Esophagus muscularis mucosa (tissue), 4 donors: ENCODE results near the gene ERI2. TPM values are rescaled to one million over a fixed set of nuclear protein-coding genes. Genes with fewer than 3 reads are reported as not detected.

Source experiments
- DNase-seq: peaks from one replicate; pipeline ENCODE4 v3.0.0-alpha.2; 2017; ENCODE audit errors: extremely low spot score
- H3K27ac ChIP-seq, 4 donors: fragments of 200-600 bp; sonication (generic); replicated peaks in 1 of 4; 1 replicate in 3 of 4; 2 replicates in 1 of 4; pipeline ENCODE4 v1.5.1; 2016 to 2019; ENCODE audit warnings: mild to moderate bottlenecking in 1 of 4
- H3K27me3 ChIP-seq, 4 donors: fragments of 200-600 bp; sonication (generic); one replicate each; pipeline versions ENCODE4 v1.5.1 to v1.6.0; 2016 to 2019
- H3K36me3 ChIP-seq, 4 donors: fragments of 200-600 bp; sonication (generic); one replicate each; pipeline ENCODE4 v1.5.1; 2016 to 2019
- H3K4me1 ChIP-seq, 4 donors: fragments of 200-600 bp; sonication (generic); one replicate each; pipeline ENCODE4 v1.5.1; 2016 to 2019
- H3K4me3 ChIP-seq, 4 donors: fragments of 200-600 bp; sonication (generic); 1 replicate in 2 of 4; 2 replicates in 2 of 4; pipeline ENCODE4 v1.5.1; 2016 to 2019; ENCODE audit warnings: mild to moderate bottlenecking in 4 of 4, moderate library complexity in 1 of 4
- H3K9me3 ChIP-seq, 4 donors: fragments of 200-600 bp; sonication (generic); 1 replicate in 3 of 4; 2 replicates in 1 of 4; pipeline ENCODE4 v1.5.1; 2016 to 2019
- EP300 ChIP-seq: sonication (generic); formaldehyde crosslinking; IDR thresholded peaks from one replicate; pipeline ENCODE4 v1.6.1; 2017; ENCODE audit warnings: antibody characterized with exemption
- POLR2A ChIP-seq: fragments of 450-650 bp; IDR thresholded peaks from one replicate; pipeline ENCODE4 v1.6.1; 2017; ENCODE audit warnings: antibody characterized with exemption, moderate library complexity, mild to moderate bottlenecking, low read depth
- POLR2AphosphoS5 ChIP-seq, 2 donors: sonication (generic); formaldehyde crosslinking; IDR thresholded peaks; one replicate each; pipeline ENCODE4 v1.6.1; 2017; ENCODE audit warnings: antibody characterized with exemption in 2 of 2
- WGBS: methylation state at CpG from one replicate; pipeline ENCODE4 v1.1.5; 2018; 5-methylcytosine and 5-hydroxymethylcytosine counted together
- intact Hi-C: fragments of 100-400 bp; cut with DNase I; formaldehyde crosslinking; loops from one replicate; pipeline ENCODE4 v1.15.1; 2023
- total RNA-seq, 4 donors: library from RNA; depleted of rRNA; stranded (reverse); fragments of >200 nt; gene quantifications; one replicate each; pipeline versions ENCODE4 v1.1.0 to v1.2.1, GENCODE V29; 2016
- TF ChIP-seq, protein P1 (sequence below), 3 experiments: fragments of 200-600 bp in 2 of 3; fragments of 450-650 bp in 1 of 3; sonication (generic) in 2 of 3; IDR thresholded peaks; one replicate each; pipeline ENCODE4 v1.5.1; 2017 to 2019; ENCODE audit warnings: antibody characterized with exemption in 3 of 3, mild to moderate bottlenecking in 2 of 3, moderate library complexity in 1 of 3

Gene ERI2
- total RNA-seq, 4 donors from 2014 or later = 8.3 to 21.2 (median 13.6) TPM

DNA sequence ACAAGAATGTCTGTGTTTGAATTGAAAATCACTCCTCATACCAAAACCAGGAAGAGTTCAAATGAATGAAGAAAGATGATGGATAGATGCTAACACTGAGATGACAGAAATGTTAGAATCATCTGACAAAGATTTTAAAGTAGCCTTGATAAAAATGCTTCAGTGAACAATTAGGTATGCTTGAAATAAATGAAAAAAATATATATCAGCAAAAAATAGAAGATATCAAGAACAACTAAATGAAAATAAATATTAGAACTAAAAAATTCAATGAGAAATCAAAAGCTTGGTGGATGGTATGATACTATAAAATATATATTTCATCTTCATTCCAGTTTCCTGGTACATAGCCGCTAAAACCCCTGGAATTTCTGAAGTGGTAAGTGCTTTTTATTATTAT is 51.0 kb downstream of the ERI2 start:
- Histone ChIP-seq H3K27me3 (no peaks in the 10 kb centered on the region), H3K36me3 (no peaks in the 10 kb centered on the region), H3K9me3 (no peaks in the 10 kb centered on the region), H3K27ac (no peak overlapping the region), H3K4me1 (no peaks in the 10 kb centered on the region), H3K4me3 (no peak overlapping the region)
- DNase-seq = no peak
- intact Hi-C loops = no loop called here
- TF ChIP-seq, protein P1, sequence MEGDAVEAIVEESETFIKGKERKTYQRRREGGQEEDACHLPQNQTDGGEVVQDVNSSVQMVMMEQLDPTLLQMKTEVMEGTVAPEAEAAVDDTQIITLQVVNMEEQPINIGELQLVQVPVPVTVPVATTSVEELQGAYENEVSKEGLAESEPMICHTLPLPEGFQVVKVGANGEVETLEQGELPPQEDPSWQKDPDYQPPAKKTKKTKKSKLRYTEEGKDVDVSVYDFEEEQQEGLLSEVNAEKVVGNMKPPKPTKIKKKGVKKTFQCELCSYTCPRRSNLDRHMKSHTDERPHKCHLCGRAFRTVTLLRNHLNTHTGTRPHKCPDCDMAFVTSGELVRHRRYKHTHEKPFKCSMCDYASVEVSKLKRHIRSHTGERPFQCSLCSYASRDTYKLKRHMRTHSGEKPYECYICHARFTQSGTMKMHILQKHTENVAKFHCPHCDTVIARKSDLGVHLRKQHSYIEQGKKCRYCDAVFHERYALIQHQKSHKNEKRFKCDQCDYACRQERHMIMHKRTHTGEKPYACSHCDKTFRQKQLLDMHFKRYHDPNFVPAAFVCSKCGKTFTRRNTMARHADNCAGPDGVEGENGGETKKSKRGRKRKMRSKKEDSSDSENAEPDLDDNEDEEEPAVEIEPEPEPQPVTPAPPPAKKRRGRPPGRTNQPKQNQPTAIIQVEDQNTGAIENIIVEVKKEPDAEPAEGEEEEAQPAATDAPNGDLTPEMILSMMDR (IDR thresholded peaks at IDR 0.05) = no peak
- 78% methylated on average over 1 of the region's 1 CpG for WGBS

DNA sequence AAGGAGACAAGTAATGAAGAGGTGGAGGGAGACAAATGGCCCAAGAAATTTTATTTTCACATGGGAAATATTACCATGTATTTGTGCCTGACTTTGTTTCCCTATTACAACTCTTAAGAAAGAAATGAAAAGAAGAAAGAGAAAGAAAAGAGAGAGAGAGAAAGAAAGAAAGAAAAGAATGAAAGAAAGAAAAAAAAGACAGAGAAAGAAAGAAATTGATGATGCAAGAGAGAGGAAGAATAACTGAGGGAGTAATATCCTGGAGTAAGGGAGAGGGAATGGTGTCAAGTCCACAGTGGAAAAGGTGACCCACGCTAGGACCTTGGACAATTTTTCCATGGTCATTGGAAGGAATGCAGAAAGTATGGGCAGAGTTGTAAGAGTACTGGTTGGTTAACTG is 52.5 kb downstream of the ERI2 start:
- peak; percentile 5 for DNase-seq
- no peaks in the 10 kb centered on the region for H3K4me1 ChIP-seq
- H3K9me3 ChIP-seq = no peaks in the 10 kb centered on the region
- no peak overlapping the region for H3K4me3 ChIP-seq
- intact Hi-C loops = no loop called here
- TF ChIP-seq, protein P1 (IDR thresholded peaks at IDR 0.05) = no peak
- TF ChIP-seq EP300 = no peak
- TF ChIP-seq POLR2AphosphoS5 (IDR thresholded peaks at IDR 0.05) = no peak
- no peak for TF ChIP-seq POLR2A
- H3K27me3 ChIP-seq = no peaks in the 10 kb centered on the region
- H3K27ac ChIP-seq = no peak overlapping the region
- 72% methylated on average over 1 of the region's 1 CpG for WGBS
- H3K36me3 ChIP-seq = no peaks in the 10 kb centered on the region

- H3K36me3 ChIP-seq = no peaks in the 10 kb centered on the region
- WGBS = 65% methylated on average over 1 of the region's 1 CpG
- no peaks in the 10 kb centered on the region for H3K27me3 ChIP-seq
- TF ChIP-seq POLR2AphosphoS5 (IDR thresholded peaks at IDR 0.05) (no peak), EP300 (no peak), POLR2A (no peak)
- TF ChIP-seq, protein P1 (IDR thresholded peaks at IDR 0.05) = no peak
- no peak overlapping the region for H3K4me3 ChIP-seq
- H3K9me3 ChIP-seq = peaks cover 0 to 4% (median 0%) of the 10 kb centered on the region in 4 donors
- intact Hi-C loops = no loop called here
- H3K4me1 ChIP-seq = no peaks in the 10 kb centered on the region
- H3K27ac ChIP-seq = no peak overlapping the region
- DNase-seq = no peak
Observed at GRCh38 chr16:20750558-20750957, 55.7 kb downstream of the ERI2 start.

GRCh38 chr16:20749474-20749873 is 56.8 kb downstream of the ERI2 start:
- Histone ChIP-seq H3K27me3 (no peaks in the 10 kb centered on the region), H3K36me3 (no peaks in the 10 kb centered on the region), H3K27ac (no peak overlapping the region), H3K4me3 (no peak overlapping the region), H3K4me1 (no peaks in the 10 kb centered on the region), H3K9me3 (peaks cover 0 to 4% (median 0%) of the 10 kb centered on the region in 4 donors)
- 87% methylated on average over 1 of the region's 1 CpG for WGBS
- intact Hi-C loops = no loop called here
- peak; percentile 31 for DNase-seq
- TF ChIP-seq POLR2A (no peak), EP300 (no peak), POLR2AphosphoS5 (IDR thresholded peaks at IDR 0.05) (no peak)
- TF ChIP-seq, protein P1 (IDR thresholded peaks at IDR 0.05) = no peak

GRCh38 chr16:20747030-20747816 is 59.0 kb downstream of the ERI2 start:
- Histone ChIP-seq H3K4me3 (no peak overlapping the region), H3K27me3 (no peaks in the 10 kb centered on the region), H3K4me1 (peaks cover 0 to under 1% (median under 1%) of the 10 kb centered on the region in 4 donors), H3K27ac (no peak overlapping the region), H3K36me3 (no peaks in the 10 kb centered on the region), H3K9me3 (peaks cover 0 to 4% (median 0%) of the 10 kb centered on the region in 4 donors)
- 89% methylated on average over 4 of the region's 4 CpGs for WGBS
- intact Hi-C loops = no loop called here
- no peak for TF ChIP-seq POLR2AphosphoS5 (IDR thresholded peaks at IDR 0.05)
- peak; percentile 55 for DNase-seq
